Central memory CD4-positive, alpha-beta T cell (primary cell): ENCODE measurements around the gene STK36.

Source experiments
- DNase-seq: peaks from one replicate; pipeline ENCODE4 v3.0.0; 2022
- total RNA-seq, 3 experiments: gene quantifications; one replicate each; lab custom pipeline; 2026; lab: John Stamatoyannopoulos, UW

STK36 gene, protein sequence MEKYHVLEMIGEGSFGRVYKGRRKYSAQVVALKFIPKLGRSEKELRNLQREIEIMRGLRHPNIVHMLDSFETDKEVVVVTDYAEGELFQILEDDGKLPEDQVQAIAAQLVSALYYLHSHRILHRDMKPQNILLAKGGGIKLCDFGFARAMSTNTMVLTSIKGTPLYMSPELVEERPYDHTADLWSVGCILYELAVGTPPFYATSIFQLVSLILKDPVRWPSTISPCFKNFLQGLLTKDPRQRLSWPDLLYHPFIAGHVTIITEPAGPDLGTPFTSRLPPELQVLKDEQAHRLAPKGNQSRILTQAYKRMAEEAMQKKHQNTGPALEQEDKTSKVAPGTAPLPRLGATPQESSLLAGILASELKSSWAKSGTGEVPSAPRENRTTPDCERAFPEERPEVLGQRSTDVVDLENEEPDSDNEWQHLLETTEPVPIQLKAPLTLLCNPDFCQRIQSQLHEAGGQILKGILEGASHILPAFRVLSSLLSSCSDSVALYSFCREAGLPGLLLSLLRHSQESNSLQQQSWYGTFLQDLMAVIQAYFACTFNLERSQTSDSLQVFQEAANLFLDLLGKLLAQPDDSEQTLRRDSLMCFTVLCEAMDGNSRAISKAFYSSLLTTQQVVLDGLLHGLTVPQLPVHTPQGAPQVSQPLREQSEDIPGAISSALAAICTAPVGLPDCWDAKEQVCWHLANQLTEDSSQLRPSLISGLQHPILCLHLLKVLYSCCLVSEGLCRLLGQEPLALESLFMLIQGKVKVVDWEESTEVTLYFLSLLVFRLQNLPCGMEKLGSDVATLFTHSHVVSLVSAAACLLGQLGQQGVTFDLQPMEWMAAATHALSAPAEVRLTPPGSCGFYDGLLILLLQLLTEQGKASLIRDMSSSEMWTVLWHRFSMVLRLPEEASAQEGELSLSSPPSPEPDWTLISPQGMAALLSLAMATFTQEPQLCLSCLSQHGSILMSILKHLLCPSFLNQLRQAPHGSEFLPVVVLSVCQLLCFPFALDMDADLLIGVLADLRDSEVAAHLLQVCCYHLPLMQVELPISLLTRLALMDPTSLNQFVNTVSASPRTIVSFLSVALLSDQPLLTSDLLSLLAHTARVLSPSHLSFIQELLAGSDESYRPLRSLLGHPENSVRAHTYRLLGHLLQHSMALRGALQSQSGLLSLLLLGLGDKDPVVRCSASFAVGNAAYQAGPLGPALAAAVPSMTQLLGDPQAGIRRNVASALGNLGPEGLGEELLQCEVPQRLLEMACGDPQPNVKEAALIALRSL (N-terminal part only)
- total RNA-seq = 13.0 to 23.3 (median 21.6) reads per million in 3 experiments

GRCh38 chr2:218671654-218672566, at the start of gene STK36, which contains the start of gene RNF25:
STK36 (plus strand) TSS chr2:218672086; CDS start chr2:218672830, 744 bp downstream.
RNF25 (minus strand) TSS chr2:218672002; CDS start chr2:218671970, 32 bp downstream.
- DNase-seq = peak; percentile 79

DNA sequence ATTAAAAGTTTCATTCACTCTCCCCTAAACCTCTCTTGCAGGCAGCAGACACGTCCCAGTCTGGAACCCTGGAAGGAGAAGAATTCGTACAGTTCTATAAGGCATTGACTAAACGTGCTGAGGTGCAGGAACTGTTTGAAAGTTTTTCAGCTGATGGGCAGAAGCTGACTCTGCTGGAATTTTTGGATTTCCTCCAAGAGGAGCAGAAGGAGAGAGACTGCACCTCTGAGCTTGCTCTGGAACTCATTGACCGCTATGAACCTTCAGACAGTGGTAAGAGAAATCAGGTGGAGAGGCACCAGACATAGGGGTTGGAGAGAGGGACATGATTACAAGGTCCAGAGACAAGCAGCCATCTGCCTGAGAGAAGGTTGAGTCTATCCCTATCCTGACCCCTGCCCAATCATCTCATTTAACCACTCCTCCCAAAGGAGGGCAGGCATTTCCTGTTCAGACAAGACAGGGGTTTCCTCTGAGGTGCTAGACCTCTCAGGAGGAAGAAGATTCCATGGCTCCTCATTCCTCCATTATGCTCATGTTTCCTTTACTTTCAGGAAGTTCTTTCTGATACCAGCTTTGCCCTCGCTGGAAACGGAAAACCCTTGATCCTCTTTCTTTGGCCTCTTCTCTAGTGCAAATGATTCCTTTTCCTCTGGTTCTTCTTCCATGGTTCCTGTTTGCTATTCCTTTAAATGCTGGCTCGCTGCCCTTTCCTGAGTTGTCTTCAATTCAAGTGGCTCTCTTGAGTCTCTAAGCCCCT, 49.1 kb upstream of the STK36 start:
- no peak for DNase-seq

- no peak for DNase-seq
Measured at GRCh38 chr2:218623366-218623705, 48.5 kb upstream of the STK36 start.

GRCh38 chr2:218626369-218626768, 45.5 kb upstream of the STK36 start:
- no peak for DNase-seq

DNA sequence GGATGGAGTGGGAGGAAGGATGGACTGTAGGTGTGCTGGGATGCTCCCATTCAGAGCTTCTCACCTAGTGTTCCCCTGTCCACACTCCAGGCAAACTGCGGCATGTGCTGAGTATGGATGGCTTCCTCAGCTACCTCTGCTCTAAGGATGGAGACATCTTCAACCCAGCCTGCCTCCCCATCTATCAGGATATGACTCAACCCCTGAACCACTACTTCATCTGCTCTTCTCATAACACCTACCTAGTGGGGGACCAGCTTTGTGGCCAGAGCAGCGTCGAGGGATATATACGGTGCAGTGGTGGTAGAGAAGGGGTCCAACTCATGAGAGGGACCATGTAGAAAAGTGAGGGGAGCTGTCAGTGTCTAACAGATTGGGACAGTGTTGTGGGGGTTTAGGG, 43.9 kb upstream of the STK36 start:
- no peak for DNase-seq

DNA sequence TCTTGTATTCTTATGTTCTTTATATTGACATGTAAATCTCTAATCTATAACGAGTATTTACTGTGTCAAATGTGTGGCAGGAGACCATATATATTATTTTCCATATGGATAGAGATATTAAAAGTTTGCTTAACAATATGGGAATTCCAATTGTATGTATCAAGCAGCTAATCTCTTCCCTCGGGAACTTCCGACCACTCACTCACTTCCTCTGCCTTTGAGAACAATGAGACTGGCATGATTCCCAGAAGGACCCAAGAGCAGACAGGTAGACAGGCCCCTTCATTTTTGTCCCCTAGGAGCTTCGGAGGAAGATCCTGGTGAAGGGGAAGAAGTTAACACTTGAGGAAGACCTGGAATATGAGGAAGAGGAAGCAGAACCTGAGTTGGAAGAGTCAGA, 40.0 kb upstream of the STK36 start:
- no peak for DNase-seq

- no peak for DNase-seq
Measured at GRCh38 chr2:218635719-218636118, 36.2 kb upstream of the STK36 start.

GRCh38 chr2:218638372-218638771, 33.5 kb upstream of the STK36 start:
- no peak for DNase-seq

DNA sequence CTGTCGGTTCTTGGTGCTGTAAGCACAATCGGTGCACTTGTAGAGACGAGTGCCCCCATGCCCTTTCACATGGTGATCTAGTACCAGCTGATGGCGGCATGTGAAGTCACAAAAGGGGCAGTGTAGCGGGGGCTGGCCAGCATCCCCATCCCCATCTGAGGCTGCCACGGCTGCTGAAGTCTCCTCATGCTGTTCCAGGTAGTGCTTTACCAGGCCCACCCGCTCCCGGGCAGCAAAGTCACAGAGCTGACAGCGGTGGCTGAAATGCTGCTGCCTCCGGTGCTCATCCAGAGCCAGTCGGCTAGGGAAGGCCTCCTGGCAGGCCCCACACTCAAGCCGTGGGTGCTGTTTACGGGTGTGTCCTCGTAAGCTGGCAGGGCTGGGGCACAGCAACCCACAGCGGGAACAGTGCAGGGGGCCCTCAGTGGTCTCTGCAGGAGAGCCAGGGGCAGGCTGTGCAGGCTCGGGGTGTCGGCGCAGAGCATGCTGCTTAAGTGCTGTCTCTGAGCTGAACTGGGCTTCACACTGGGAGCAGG, 29.7 kb upstream of the STK36 start:
- no peak for DNase-seq

DNA sequence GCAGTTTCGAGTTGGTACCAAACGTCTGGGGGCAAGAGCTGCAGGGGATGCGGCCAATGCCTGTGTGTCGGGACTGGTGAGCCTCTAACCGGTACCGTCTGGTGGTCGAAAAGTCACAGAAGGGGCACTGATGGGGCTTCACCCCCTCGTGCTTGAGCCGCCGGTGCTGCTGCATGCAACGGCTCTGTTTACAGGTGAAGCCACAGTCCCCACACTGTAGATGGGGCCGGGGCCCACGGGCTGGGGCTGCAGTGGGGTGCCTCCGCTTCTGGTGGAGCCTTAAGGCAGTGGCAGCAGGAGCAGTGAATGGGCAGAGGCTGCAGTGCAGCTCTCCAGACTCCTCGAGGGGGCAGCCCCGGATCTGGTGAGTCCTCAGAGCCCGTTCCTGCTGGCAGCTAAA, 29.1 kb upstream of the STK36 start:
- no peak for DNase-seq

GRCh38 chr2:218643751-218644310, 28.1 kb upstream of the STK36 start:
- no peak for DNase-seq

- no peak for DNase-seq
Measured at GRCh38 chr2:218644721-218645120, 27.2 kb upstream of the STK36 start.

GRCh38 chr2:218645126-218645525, 26.8 kb upstream of the STK36 start:
- no peak for DNase-seq

GRCh38 chr2:218648088-218648786, 23.6 kb upstream of the STK36 start:
- DNase-seq = peak; percentile 35

DNA sequence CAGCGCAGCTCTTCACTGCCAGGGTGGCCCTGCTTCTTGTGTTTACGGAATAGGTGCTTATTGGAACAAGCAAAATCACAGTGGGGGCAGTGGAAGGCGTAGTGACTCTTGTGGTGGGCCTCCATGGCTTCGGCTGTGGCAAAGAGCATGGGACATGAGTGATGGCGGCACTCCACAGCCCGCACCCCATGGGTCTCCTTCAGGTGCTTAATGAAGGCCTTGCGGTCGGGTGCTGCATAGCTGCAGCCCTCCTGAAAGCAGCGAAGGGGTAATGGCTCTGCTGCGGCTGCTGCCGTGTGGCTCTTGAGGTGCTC, 23.1 kb upstream of the STK36 start:
- no peak for DNase-seq

DNA sequence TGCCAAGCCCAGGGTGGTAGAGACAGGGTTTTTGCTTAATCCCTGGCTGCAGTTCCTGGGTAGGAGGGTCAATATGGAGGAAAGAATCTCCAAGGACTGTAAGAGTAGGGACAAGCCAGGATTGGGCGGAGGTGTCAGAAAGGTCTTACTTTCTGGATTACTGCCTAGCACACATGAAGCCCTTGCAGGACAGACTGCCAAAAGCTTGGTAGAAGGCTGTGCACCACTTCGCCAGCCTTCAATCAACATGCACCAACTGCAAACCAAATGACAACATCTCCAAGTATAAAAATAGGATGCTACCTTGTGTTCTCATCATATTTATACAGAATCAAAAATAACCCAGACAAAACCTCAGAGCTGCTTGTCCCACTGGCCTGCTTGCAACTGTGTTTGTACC, 16.1 kb upstream of the STK36 start:
- no peak for DNase-seq

GRCh38 chr2:218658671-218659257, 13.1 kb upstream of the STK36 start:
- DNase-seq = peak; percentile 14

GRCh38 chr2:218659258-218659987, 12.5 kb upstream of the STK36 start, which contains the start of the genes BCS1L and ZNF142:
BCS1L (plus strand) TSS chr2:218659683; CDS start chr2:218660988, 1,305 bp downstream.
ZNF142 (minus strand) TSS chr2:218659623; CDS start chr2:218656429, 3,194 bp downstream.
- peak; percentile 88 for DNase-seq

DNA sequence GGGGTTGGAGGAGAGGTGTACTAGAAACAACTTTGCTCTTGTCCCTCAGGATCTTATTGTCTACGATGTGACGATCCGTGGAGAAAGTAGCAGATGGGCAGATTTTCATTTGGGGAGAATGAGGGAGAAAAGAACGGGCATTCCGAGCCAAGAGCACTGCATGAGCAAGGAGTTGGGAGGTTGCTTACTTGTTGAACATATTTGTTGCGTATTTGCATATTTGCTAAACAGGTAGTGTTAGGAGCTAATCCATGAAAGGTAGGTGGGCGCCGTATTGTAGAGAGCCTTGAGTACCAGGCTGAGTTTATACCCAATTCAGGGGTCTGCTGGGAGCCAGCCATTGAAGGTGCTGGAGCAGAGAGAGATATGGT, 11.9 kb upstream of the STK36 start:
- no peak for DNase-seq
